GM12878 (cell line): Measurements from ENCODE around the gene AFMID. TPM values are rescaled to one million over a fixed set of nuclear protein-coding genes. Genes with fewer than 3 reads are reported as not detected.
A peak's percentile ranks its signal among the peaks of the same experiment; 100 is the strongest.

Source experiments
- ATAC-seq: fragments of 200-7000 bp; cut with Tn5 transposase; 3 replicates; pipeline ENCODE4 v1.9.1; 2020; ENCODE audit warnings: mild to moderate bottlenecking, moderate library complexity
- BruUV-seq: library from RNA; stranded (reverse); fragments of 400-500 nt; replicated peaks from 2 replicates; lab custom pipeline; 2021; lab: Mats Ljungman, UMichigan
- CTCF ChIA-PET: fragments of 300-600 bp; sonication (Branson Sonifier 250); formaldehyde crosslinking; extraction: SDS; loops from one replicate; lab custom pipeline; 2021; ENCODE audit warnings: inconsistent platforms; lab: Yijun Ruan, JAX
- POLR2A ChIA-PET: fragments of 350-600 bp; formaldehyde crosslinking; extraction: SDS; loops from one replicate; lab custom pipeline; 2021; ENCODE audit warnings: inconsistent platforms; lab: Charles Lee
- RAD21 ChIA-PET: fragments of 300-600 bp; sonication (Branson Sonifier 250); formaldehyde crosslinking; loops from one replicate; lab custom pipeline; 2023; ENCODE audit warnings: antibody characterized with exemption; ENCODE audit not compliant: unreplicated experiment; lab: Charles Lee
- SMC1A ChIA-PET: fragments of 300-600 bp; sonication (Branson Sonifier 250); formaldehyde crosslinking; loops from one replicate; lab custom pipeline; 2023; ENCODE audit not compliant: unreplicated experiment, uncharacterized antibody; lab: Charles Lee
- DNase-seq: peaks from one replicate; pipeline ENCODE4 v3.0.0-alpha.2; 2011; ENCODE audit warnings: low read depth, low spot score
- FAIRE-seq: peaks from 3 replicates; lab custom pipeline; 2011; peaks lifted over from hg19 to GRCh38; lab: Jason Lieb, UNC
- H2AFZ ChIP-seq: 2 replicates; pipeline ENCODE4 v1.6.0; 2011; ENCODE audit warnings: low read depth, low read length, control low read depth; ENCODE audit not compliant: control insufficient read depth
- H3K27ac ChIP-seq: 2 replicates; pipeline ENCODE4 v1.5.1; 2011; ENCODE audit warnings: control low read depth; ENCODE audit not compliant: control insufficient read depth, insufficient read depth
- H3K27me3 ChIP-seq, 2 experiments: replicated peaks in 1 of 2; 2 replicates each; pipeline versions ENCODE4 v1.6.0 to v1.6.1; 2011; ENCODE audit warnings: low read length in 1 of 2; ENCODE audit not compliant: control insufficient read depth in 2 of 2, insufficient read depth in 2 of 2
- H3K36me3 ChIP-seq, 2 experiments: 2 replicates each; pipeline ENCODE4 v1.5.1; 2011; ENCODE audit warnings: low read length in 1 of 2; ENCODE audit not compliant: control insufficient read depth in 2 of 2, insufficient read depth in 2 of 2
- H3K4me1 ChIP-seq: 2 replicates; pipeline ENCODE4 v1.6.1; 2011; ENCODE audit warnings: mild to moderate bottlenecking, low read length, moderate library complexity, mixed read lengths; ENCODE audit not compliant: control insufficient read depth, insufficient read depth
- H3K4me2 ChIP-seq: 2 replicates; pipeline ENCODE4 v1.6.0; 2011; ENCODE audit warnings: control low read depth; ENCODE audit not compliant: control insufficient read depth, insufficient read depth
- H3K4me3 ChIP-seq: fragments of 200-600 bp; sonication (generic); 2 replicates; pipeline ENCODE4 v1.5.1; 2016
- H3K79me2 ChIP-seq: 2 replicates; pipeline ENCODE4 v1.6.0; 2011; ENCODE audit warnings: low read length; ENCODE audit not compliant: control insufficient read depth, insufficient read depth
- H3K9ac ChIP-seq: 2 replicates; pipeline ENCODE4 v1.8.0; 2011; ENCODE audit warnings: low read length, control low read depth, mixed read lengths; ENCODE audit not compliant: control insufficient read depth, insufficient read depth
- H3K9me3 ChIP-seq: replicated peaks from 3 replicates; pipeline ENCODE4 v1.5.1; 2011; ENCODE audit warnings: mild to moderate bottlenecking, low read length; ENCODE audit not compliant: control insufficient read depth, insufficient read depth
- H4K20me1 ChIP-seq: 2 replicates; pipeline ENCODE4 v1.6.0; 2011; ENCODE audit not compliant: control insufficient read depth, insufficient read depth
- BHLHE40 ChIP-seq, 2 experiments: fragments of 450-650 bp in 1 of 2; IDR thresholded peaks; 2 replicates each; pipeline ENCODE4 v1.6.1; 2011 to 2017; ENCODE audit warnings: low read depth in 2 of 2, borderline replicate concordance in 1 of 2, improper control_type of control experiment in 1 of 2, low read length in 1 of 2, mild to moderate bottlenecking in 1 of 2
- CBX3 ChIP-seq: fragments of 200-600 bp; sonication (generic); IDR thresholded peaks from 2 replicates; pipeline ENCODE4 v1.6.1; 2016; ENCODE audit warnings: low read depth, borderline replicate concordance
- DPF2 ChIP-seq: fragments of 450-650 bp; IDR thresholded peaks from 2 replicates; pipeline ENCODE4 v1.6.1; 2017; ENCODE audit warnings: mild to moderate bottlenecking
- ETV6 ChIP-seq, 2 experiments: fragments of 450-650 bp in 1 of 2; IDR thresholded peaks in 1 of 2; conservative IDR thresholded peaks in 1 of 2; 2 replicates each; pipeline ENCODE4 v1.6.1; 2014; ENCODE audit warnings: antibody characterized with exemption in 1 of 2, borderline replicate concordance in 1 of 2, low read depth in 1 of 2, mild to moderate bottlenecking in 1 of 2, moderate library complexity in 1 of 2
- HDGF ChIP-seq: fragments of 450-650 bp; IDR thresholded peaks from 2 replicates; pipeline ENCODE4 v1.6.1; 2016; ENCODE audit warnings: antibody characterized with exemption
- NKRF ChIP-seq: fragments of 450-650 bp; conservative IDR thresholded peaks from 2 replicates; pipeline ENCODE4 v1.6.1; 2017; ENCODE audit warnings: mild to moderate bottlenecking, moderate library complexity
- NR2F1 ChIP-seq: fragments of 450-650 bp; conservative IDR thresholded peaks from 2 replicates; pipeline ENCODE4 v1.6.1; 2017; ENCODE audit warnings: mild to moderate bottlenecking
- PML ChIP-seq: IDR thresholded peaks from 2 replicates; pipeline ENCODE4 v1.6.1; 2012; ENCODE audit warnings: low read length, inconsistent platforms
- SMARCA5 ChIP-seq: fragments of 450-650 bp; IDR thresholded peaks from 2 replicates; pipeline ENCODE4 v1.6.1; 2017; ENCODE audit warnings: mild to moderate bottlenecking
- SMC3 ChIP-seq: IDR thresholded peaks from 2 replicates; pipeline ENCODE4 v1.6.1; 2011; ENCODE audit warnings: low read length, improper control_type of control experiment, borderline replicate concordance
- SPI1 ChIP-seq: IDR thresholded peaks from 2 replicates; pipeline ENCODE4 v1.6.1; 2011; ENCODE audit warnings: low read depth, mild to moderate bottlenecking, low read length, moderate library complexity, borderline replicate concordance; ENCODE audit not compliant: insufficient read depth
- YY1 ChIP-seq: IDR thresholded peaks from 2 replicates; pipeline ENCODE4 v1.6.1; 2011; ENCODE audit warnings: low read depth, mild to moderate bottlenecking, low read length
- ZNF217 ChIP-seq: fragments of 450-650 bp; IDR thresholded peaks from 2 replicates; pipeline ENCODE4 v1.6.1; 2017; ENCODE audit warnings: antibody characterized with exemption, mild to moderate bottlenecking
- ZNF592 ChIP-seq: fragments of 450-650 bp; IDR thresholded peaks from 2 replicates; pipeline ENCODE4 v1.6.1; 2017; ENCODE audit warnings: mild to moderate bottlenecking, moderate library complexity
- WGBS: methylation state at CpG from one replicate; pipeline ENCODE4 v1.1.6; 2016; ENCODE audit warnings: low lambda C conversion rate; ENCODE audit not compliant: insufficient replicate concordance, insufficient coverage; ENCODE audit errors: missing lambda C conversion rate; 5-methylcytosine and 5-hydroxymethylcytosine counted together
- in situ Hi-C: fragments of 300-500 bp; cut with MboI; formaldehyde crosslinking; loops from 9 replicates; pipeline ENCODE4 v1.14.3; 2018; ENCODE audit warnings: mixed read lengths
- intact Hi-C: fragments of 100-400 bp; cut with micrococcal nuclease; formaldehyde crosslinking; loops from one replicate; pipeline ENCODE4 v1.14.2; 2022; ENCODE audit not compliant: unreplicated experiment
- polyA plus RNA-seq, 11 experiments: library from polyadenylated mRNA; depleted of rRNA in 4 of 11; unstranded in 6 of 11; stranded (reverse) in 5 of 11; fragments of >200 nt; fragmentation: Nextera tagmentation in 4 of 11; fragmentation: Illumina TruSeq in 1 of 11; extraction: Ambion mirVana in 4 of 11; extraction: Trizol in 1 of 11; gene quantifications; 1 replicate in 1 of 11; 2 replicates in 10 of 11; pipeline versions ENCODE4 v1.2.1 to v1.2.3, GENCODE V29; 2011 to 2016; ENCODE audit warnings: inconsistent platforms in 2 of 11, missing spikeins in 2 of 11, low read depth in 1 of 11
- total RNA-seq, 4 experiments: library from RNA; depleted of rRNA in 3 of 4; stranded (reverse); fragments of >200 nt in 3 of 4; fragmentation: Illumina TruSeq in 1 of 4; extraction: Trizol in 1 of 4; gene quantifications; 2 replicates each; pipeline versions ENCODE4 v1.2.1 to v1.2.3, GENCODE V29; 2013 to 2021

Gene AFMID
- total and polyA plus RNA-seq, 10 of the 15 experiments (the other 5 are each of a cell fraction or from before 2014, with no cell fraction given): 36.1 to 98.8 (median 51.6) TPM

GRCh38 chr17:78147315-78147998 is 39.7 kb upstream of the AFMID start:
- no peaks in the 10 kb centered on the region for H3K9me3 ChIP-seq
- DNase-seq: peak; percentile 85
- peak overlapping the region; percentile 77 for H3K9ac ChIP-seq
- ChIA-PET CTCF (interaction anchor here (1.0 to 2.3 kb wide), 8 partner anchors 9 to 103 kb away, joined by 3 to 11 read pairs (median 4); partner anchors contain the start of gene TMC8), RAD21 (interaction anchor here (0.7 to 1.6 kb wide), 6 partner anchors 22 to 40 kb away, joined by 3 to 6 read pairs (median 4); no protein-coding TSS in a partner anchor), SMC1A (interaction anchor here (0.7 to 2.2 kb wide), 9 partner anchors 8 to 73 kb away, joined by 3 to 7 read pairs (median 4); no protein-coding TSS in a partner anchor), POLR2A (interaction anchor here (0.6 to 2.5 kb wide), 13 partner anchors 8 to 188 kb away, joined by 3 to 14 read pairs (median 4); partner anchors contain the start of genes TMC6 and TMC8)
- WGBS: 6% methylated on average over 8 of the region's 8 CpGs
- peak overlapping the region; percentile 31 for H2AFZ ChIP-seq
- FAIRE-seq: peak; percentile 94
- TSS peak; percentile 73 for BruUV-seq
- H3K79me2 ChIP-seq: peaks cover 2% of the 10 kb centered on the region
- H3K4me3 ChIP-seq: peak overlapping the region; percentile 10; the same call in 1 of the 2 replicates
- H3K27ac ChIP-seq: peak overlapping the region; percentile 96
- in situ Hi-C loops (no loop called here), intact Hi-C loops (no loop called here)
- no peaks in the 10 kb centered on the region for H4K20me1 ChIP-seq
- peaks cover 70% of the 10 kb centered on the region for H3K4me1 ChIP-seq
- no peaks in the 10 kb centered on the region for H3K36me3 ChIP-seq
- H3K4me2 ChIP-seq: peak overlapping the region; percentile 40
- peak; percentile 82 for ATAC-seq
- H3K27me3 ChIP-seq: no peaks in the 10 kb centered on the region
- TF ChIP-seq HDGF (peak; percentile 67), PML (peak; percentile 56; the same call in 1 of the 2 replicates), SMC3 (no peak), SMARCA5 (peak; percentile 40; the same call in 1 of the 2 replicates), NKRF (no peak), CBX3 (no peak), DPF2 (peak; percentile 90), YY1 (0 out of 2 replicates have a peak, but pooled peaks have one; percentile 57), BHLHE40 (IDR thresholded peaks at IDR 0.05; ENCODE audit: borderline replicate concordance in 1 of 2, low read depth in 2 of 2, low read length in 1 of 2) (peak; percentile 64 to 66), NR2F1 (peak; percentile 94), SPI1 (peak; percentile 52), ETV6 (conservative IDR thresholded peaks at IDR 0.05 in 1 of 2, IDR thresholded peaks at IDR 0.05 in 1 of 2; ENCODE audit: borderline replicate concordance in 1 of 2, low read depth in 1 of 2) (peak in 1 of 2 experiments; percentile 86; a peak in 2 of 4 replicates), ZNF592 (0 out of 2 replicates have a peak, but pooled peaks have one; percentile 6), ZNF217 (peak; percentile 15; the same call in 1 of the 2 replicates)
